Measurements from ENCODE around the gene GNG3. TPM values are rescaled to one million over a fixed set of nuclear protein-coding genes. Genes with fewer than 3 reads are reported as not detected.
"Not testable (repeated sequence)": the region's sequence is repeated elsewhere in the genome, so short reads cannot be mapped to it uniquely, and the experiment has no call there.

Gene GNG3
- total RNA-seq, 1 donor from 2014 or later: 0.27 TPM

DNA sequence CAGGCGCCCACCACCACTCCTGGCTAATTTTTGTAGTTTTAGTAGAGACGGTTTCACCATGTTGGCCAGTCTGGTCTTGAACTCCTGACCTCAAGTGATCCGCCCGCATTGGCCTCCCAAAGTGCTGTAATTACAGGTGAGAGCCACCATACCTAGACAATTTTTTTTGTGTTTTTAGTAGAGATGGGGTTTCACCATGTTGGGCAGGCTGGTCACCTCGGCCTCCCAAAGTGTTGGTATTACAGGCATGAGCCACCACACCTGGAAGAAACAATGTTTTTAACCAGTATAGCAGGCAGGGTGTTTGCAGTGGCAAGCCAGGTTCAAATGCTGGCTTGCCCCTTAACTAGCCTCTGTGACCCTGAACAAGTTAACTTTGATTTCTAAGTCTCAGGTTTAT is 42.5 kb downstream of the GNG3 start:
- DNase-seq (ENCODE audit: low spot score); intact Hi-C loops (cut with DNase I): not testable (repeated sequence)

DNA sequence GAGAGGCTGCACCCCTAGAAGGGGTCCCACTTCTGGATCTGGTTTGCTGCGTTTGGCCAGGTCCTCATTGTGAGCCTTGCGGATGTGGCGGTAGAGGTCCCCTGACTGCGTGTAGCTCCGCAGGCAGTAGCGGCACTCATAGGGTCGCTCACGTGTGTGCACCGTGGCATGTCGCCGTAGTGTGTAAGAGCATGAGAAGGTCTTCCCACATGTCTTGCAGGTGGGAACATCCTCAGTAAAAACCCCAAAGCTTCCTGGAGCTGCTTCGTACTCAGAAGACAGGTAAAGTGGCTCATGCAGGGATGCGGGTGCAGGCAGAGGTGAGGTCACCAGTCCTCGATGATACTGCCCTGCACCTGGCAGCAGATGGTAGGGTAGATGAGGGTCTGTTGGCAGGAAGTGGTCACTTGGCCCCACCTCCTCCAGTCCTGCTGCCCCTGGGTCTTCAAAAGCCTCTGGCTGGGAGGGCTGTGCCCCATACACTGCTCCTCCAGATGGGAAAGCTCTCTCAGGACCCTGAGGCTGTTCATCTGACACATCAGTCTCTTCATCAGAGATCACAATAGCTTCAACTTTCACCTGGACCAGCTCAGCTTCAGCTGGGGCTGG is 44.8 kb downstream of the GNG3 start:
- intact Hi-C loops (cut with DNase I): no loop called here
- no peak for DNase-seq (ENCODE audit: low spot score)

DNA sequence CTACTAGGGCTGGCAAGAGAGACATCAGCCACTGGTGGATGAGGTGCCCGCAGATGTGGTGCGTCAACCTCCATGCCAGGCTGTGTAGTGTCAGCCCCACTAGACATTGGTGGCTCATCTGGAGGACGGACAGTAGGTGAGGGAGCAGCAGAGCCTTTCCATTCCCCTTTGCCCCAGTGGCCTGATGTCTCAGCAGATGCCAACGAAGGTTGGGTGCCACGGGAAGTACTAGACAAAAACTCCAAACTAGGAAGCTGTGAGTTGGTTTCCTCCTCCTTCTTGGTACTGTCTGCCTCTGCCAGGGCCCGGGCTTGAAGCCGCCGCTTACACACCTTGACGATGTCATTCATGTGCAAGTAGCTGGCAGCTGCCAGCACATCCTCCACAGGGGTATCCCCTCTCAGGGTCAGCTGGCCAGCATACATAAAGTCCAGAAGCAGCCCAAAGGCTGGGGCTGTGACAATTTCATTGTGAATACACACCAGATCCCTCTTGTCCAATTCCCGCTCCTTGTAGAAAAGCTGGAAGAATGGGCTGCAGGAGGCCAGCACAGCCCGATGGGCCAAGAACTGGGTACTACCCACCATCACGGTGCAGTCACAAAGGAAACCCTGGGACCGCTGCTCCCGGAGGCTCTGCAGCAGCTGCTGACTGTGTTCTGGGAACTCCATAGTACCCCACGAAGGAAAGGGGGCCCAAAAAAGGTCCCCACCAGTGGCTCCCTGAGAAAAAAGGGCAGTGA is 45.7 kb downstream of the GNG3 start:
- intact Hi-C loops (cut with DNase I): loop anchor here (1.0 kb wide), 1 partner anchor 25 kb away; the partner anchor contains the start of gene TTC9C
- DNase-seq (ENCODE audit: low spot score): no peak

DNA sequence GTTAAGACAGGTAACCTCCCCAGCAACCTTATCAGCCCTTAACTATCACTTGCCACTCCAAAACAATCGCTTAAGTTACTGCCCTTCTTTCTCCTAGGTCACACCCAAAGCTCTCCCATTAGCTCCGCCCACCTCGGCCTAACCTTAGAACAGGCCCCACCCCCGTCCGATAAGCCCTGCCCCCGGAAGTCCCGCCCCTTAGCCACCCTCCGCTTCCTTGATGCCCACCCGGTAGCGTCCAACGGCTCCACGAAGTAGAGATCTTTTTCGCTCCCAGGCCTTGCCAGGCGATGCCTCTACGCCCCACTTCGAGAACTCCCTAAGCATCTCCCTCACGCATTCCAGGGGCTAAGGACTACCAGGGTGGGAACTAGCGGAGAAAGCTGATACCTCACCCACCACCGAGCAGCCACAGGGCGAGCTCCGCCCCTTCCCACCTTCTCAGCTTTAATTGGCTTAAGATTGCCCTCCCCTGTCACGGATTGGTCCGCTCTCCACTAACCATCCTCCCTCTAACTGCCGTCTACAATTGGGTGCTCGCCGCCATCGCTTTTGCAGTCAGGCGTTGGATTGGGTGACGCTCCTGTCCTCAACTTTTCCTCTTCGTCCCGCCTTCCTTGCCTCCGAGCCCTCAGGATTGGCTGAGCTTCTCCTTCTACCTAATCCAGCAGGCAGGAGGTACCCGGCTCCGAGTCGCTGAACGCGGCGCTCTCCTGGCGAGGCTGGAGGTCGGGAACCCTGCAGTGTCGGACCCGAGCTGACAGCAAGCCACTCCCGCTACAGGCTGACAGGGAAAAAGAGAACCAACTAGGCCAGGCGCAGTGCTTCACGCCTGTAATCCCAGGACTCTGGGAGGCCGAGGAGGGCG is 46.5 kb downstream of the GNG3 start, which contains the start of gene ZBTB3:
Gene ZBTB3, minus strand, starts transcription at position 425 of the 868 bp plus-strand sequence. CDS start 496 bp downstream, outside the sequence.
- intact Hi-C loops (cut with DNase I): loop anchor here (1.0 kb wide), 1 partner anchor 26 kb away; the partner anchor contains the start of gene TTC9C

DNA sequence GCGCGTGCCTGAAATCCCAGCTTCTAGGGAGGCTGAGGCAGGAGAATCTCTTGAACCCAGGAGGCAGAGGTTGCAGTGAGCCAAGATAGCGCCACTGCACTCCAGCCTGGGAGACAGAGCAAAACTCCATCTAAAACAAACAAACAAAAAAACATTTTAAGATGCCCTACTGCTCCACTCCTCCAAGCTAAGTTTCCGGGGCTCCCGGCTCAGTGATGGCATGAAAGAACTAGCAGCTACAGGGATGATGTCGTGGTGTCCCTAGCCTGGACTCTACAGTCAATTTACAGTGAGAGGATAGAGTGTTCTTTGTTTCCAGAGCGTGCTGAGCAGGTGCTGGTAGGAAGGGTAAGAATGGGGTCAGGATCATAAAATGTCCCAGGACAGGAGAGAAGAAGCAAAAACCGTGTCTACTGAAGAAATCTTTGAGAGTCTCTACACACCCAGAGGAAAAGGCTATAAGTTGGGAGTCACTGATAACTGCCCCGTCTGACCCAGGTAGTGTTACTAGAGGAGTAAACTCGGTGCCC is 47.7 kb downstream of the GNG3 start:
- DNase-seq (ENCODE audit: low spot score): no peak
- intact Hi-C loops (cut with DNase I): no loop called here

More for the DNA sequence above, 46.5 kb downstream of the GNG3 start, which contains the start of gene ZBTB3:
- DNase-seq (ENCODE audit: low spot score): peak; percentile 99

DNA sequence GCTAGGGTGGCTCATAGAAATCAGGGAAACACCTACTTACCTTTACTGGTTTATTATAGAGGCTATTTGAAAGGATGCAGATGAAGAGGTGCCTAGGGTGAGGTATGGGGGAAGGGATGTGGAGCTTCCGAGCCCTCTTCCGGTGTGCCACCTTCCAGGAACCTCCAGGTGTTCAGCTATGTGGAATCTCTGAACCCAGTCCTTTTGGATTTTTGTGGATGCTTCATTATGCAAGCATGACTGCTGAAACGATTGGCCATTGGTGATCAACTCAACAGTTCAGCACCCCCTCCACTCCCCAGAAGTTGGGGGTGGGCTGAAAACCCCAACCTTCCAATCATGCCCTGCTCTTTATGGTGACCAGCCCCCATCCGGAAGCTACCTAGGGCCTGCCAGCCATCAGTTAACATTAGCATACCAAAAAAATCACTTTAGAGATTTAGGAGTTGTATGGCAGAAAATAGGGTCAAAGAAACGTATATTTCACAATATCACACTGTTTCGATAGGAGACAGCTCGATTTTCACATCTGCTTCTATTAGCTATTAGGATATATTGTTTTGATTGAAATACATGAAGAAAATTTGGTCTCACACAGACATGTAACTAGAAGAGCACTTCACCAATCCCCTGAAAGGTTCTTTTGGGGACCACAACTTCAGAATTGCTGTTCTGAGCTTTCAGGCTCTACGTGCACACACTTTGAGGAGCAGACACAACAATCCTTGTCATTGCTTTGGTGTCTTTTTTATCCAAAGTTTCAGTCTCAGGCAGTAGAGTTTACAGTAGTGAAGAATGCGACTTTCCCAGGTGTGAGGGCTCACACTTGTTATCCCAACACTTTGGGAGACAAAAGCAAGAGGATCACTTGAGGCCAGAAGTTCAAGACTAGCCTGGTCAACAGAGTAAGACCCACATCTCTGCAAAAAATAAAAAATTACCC is 50.6 kb downstream of the GNG3 start:
- intact Hi-C loops (cut with DNase I): no loop called here
- DNase-seq (ENCODE audit: low spot score): no peak

Other genes starting within 250 kb of the GNG3 start
- 485 TPM for gene AHNAK, start 160.9 kb upstream of the GNG3 start, total RNA-seq
- 735 TPM for gene EEF1G, start 133.8 kb upstream of the GNG3 start, total RNA-seq
- gene TUT1, start 116.2 kb upstream of the GNG3 start, total RNA-seq: 11.7 TPM
- 36.8 TPM for gene MTA2, start 105.8 kb upstream of the GNG3 start, total RNA-seq
- gene EML3, start 94.9 kb upstream of the GNG3 start, total RNA-seq: 29.6 TPM
- gene ROM1, start 94.4 kb upstream of the GNG3 start, total RNA-seq: 6.0 TPM
- gene B3GAT3, start 85.7 kb upstream of the GNG3 start, total RNA-seq: 16.0 TPM
- gene GANAB, start 61.1 kb upstream of the GNG3 start, total RNA-seq: 99.8 TPM
- gene INTS5, start 54.4 kb upstream of the GNG3 start, total RNA-seq: 10.0 TPM
- 25.4 TPM for gene C11orf98, start 42.5 kb upstream of the GNG3 start, total RNA-seq
- 7.5 TPM for gene CSKMT, start 42.4 kb upstream of the GNG3 start, total RNA-seq
- gene UQCC3, start 36.0 kb upstream of the GNG3 start, total RNA-seq: 6.9 TPM
- 2.4 TPM for gene LBHD1, start 35.4 kb upstream of the GNG3 start, total RNA-seq
- gene UBXN1, start 28.6 kb upstream of the GNG3 start, total RNA-seq: 62.9 TPM
- 2.9 TPM for gene LRRN4CL, start 18.1 kb upstream of the GNG3 start, total RNA-seq
- 13.3 TPM for gene BSCL2, start 252 bp upstream of the GNG3 start, total RNA-seq
- 34.8 TPM for gene HNRNPUL2, start 19.8 kb downstream of the GNG3 start, total RNA-seq
- gene TTC9C, start 20.8 kb downstream of the GNG3 start, total RNA-seq: 13.6 TPM
- 10.9 TPM for gene ZBTB3, start 46.5 kb downstream of the GNG3 start, total RNA-seq
- gene POLR2G, start 53.9 kb downstream of the GNG3 start, total RNA-seq: 45.3 TPM
- gene TAF6L, start 63.7 kb downstream of the GNG3 start, total RNA-seq: 9.7 TPM
- gene TMEM179B, start 79.7 kb downstream of the GNG3 start, total RNA-seq: 12.0 TPM
- 17.7 TPM for gene TMEM223, start 84.3 kb downstream of the GNG3 start, total RNA-seq
- gene NXF1, start 97.8 kb downstream of the GNG3 start, total RNA-seq: 36.7 TPM
- 19.7 TPM for gene STX5, start 124.4 kb downstream of the GNG3 start, total RNA-seq
- gene TEX54, start 125.2 kb downstream of the GNG3 start, total RNA-seq: not detected
- 22.8 TPM for gene WDR74, start 131.9 kb downstream of the GNG3 start, total RNA-seq
- 38.6 TPM for gene SLC3A2, start 173.2 kb downstream of the GNG3 start, total RNA-seq
- not detected for gene CHRM1, start 213.7 kb downstream of the GNG3 start, total RNA-seq

Measured in cardiac septum (tissue), 1 donor.